HT1080 (cell line): ENCODE measurements around the gene MTG2. TPM values are rescaled to one million over a fixed set of nuclear protein-coding genes. Genes with fewer than 3 reads are reported as not detected.

Experiments
- DNase-seq: peaks from one replicate; pipeline ENCODE4 v3.0.0-alpha.2; 2015; ENCODE audit warnings: low read depth
- total RNA-seq: library from RNA; depleted of rRNA; stranded (reverse); fragments of >200 nt; shearing (Covaris generic); gene quantifications from 2 replicates; pipeline ENCODE4 v1.2.3, GENCODE V29; 2014

The MTG2 gene
- total RNA-seq, 1 experiment from 2014 or later: 39.1 TPM

DNA sequence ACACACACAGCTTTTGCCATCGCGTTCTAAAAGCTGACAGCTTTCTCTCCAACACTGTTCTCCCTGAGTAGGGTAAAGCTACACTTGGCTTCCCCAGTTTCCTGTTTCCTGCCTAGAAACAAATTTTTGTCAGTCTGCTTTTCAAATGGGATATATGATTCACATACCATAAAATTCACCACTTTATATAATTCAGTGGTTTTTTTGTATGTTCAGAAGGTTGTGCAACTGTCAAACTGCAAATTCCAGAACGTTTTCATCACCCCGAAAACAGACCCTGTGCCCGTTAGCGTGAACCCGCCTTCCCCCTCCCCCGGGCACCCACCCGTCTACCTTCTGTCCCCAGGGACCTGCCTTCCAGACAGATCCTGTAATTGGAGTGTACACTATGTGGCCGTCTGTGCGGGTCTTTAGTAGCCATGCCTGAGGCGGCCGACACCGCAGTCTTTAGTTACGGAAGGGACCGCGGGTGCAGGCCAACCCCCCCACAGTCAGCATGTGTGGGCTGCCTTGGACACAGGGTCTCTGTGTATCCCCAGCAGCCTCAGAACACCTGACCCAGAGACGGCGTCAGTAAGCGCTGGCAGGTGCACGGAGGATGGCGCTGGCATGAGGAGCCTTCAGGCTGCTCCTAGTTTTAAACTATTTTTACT, 20.7 kb downstream of the MTG2 start:
- DNase-seq: no peak

DNA sequence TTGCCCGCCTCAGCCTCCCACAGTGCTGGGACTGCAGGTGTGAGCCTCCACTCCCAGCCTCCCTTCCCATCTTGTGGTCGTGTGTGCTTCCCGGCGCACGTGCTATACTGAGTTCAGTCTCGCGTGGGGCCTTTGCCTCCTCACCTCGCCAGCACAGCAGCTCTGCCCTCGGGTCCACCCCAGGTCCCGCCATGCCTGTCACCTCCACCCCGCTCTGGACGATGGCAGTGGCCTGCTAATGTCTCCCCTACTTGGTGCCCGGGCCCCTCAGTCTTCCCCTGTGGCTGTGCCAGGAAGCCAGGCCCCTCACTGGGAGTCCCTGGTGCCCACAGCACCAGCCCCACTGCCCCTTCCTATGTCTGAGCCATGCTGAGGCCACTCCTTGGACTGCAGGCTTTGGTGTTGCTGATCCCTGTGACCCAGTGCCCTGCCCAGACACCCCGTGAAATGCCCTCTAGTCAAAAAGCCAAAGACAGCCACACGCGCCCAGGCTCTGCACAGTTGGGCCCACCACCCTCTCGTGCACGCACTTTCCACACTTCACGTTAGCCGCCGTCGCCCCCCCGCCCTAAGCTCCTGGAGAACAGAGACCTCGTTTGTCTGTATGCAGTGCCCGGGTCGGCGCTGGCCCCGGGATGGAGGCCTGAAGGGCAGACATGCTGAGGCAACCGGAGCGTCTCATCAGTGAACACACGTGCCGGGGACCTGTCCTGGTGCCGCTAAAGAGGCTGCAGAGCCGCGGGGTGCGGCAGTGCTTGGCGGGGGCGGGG, 23.0 kb downstream of the MTG2 start:
- DNase-seq: no peak

DNA sequence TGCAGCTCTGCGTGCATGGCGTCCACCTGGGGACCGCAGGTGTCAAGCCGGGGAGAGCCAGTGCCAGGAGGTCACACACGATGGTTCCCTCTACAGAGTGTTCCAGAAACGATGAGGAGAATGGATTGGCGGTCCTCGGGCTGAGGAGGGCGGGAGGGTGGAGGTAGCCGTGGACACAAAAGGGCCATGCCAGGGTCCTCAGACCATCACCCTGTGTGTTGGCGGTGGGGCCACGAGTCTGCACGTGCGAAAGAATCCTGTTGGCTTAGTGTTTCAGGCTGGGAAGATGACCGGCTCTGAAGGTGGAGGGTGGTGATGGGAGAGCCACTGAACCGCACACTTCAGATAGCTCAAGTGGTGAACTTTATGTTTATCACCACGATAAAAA, 23.6 kb downstream of the MTG2 start:
- DNase-seq: no peak

DNA sequence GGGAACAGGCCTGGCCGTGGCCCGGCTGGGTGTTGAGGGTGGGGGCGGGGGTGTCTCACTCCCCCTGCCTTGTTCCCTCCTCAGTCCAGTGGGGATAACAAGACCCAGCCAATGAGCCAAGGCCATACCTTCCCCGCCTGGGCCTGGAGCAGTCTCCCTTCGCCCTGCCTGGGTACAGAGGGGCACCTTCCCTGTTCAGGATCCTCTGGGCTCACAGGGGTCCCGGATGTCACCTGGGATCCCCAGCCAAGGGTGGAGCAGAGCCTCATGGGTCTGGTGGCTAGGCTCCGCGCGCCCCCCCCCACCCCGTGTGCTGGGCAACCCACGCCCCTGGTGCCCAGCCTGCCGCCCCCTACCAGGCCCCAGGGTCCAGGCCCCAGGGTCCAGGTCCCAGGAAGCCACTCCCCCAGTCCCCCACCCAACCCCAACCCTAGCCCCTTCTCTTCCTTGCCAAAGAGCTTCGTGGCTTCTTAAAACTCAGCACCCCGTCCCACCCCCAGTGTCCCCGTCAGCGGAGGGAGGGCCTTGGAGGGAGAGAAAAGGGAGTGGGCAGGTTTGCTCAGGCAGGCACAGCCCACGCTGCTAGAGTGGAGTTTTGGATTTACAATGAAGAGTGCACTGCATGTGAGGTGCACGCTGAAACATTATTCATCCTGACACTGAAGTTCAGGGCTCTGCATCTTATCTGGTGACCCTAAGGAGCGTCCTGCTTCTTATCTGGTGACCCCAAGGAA, 25.4 kb downstream of the MTG2 start:
- DNase-seq: no peak

DNA sequence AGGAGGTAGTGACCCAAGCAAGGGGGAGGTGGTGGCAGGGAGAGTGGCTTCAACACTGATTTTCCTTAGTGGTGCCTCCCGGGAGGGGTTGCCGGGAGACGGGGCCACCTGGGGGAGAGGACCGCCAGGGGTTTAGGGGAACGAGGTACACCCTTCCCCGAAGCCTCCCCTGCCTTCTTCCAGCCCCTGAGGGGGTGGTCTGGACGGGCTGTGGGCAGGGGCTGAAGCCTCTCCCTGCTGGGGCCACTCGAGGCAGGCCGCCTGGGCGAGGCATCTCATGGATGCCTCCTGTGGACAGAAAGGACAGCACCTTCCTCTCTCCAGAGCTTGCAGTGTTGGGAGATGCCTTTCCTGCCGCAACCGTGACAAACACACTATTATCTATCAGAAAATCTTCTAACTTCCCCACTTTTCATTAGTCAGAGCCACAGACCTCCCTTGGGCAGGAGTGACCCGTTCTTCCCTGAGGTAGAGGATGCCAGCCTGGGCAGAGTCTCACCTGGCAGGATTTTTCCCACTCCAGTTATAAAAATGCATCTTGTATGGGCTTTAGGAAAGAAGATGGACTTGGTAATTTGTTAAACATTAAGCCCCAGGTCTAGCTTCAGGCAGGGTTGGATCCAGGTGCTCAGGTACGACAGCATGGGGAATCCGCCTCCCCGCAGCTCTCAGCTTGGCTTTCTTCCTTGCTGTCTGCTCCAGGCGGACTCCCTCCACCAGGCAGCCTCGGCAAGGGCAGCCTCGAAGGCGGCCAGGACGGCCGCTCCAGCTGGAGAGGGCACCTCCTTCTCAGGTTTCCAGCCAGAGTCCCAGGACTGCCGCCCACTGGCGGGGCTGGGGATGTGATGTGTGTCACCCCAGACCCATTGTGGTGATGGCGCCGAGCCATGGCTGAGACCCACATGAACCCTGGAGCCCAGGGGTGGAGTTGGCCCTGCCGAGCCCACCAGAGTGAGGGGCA, 26.2 kb downstream of the MTG2 start:
- peak; percentile 27 for DNase-seq

DNA sequence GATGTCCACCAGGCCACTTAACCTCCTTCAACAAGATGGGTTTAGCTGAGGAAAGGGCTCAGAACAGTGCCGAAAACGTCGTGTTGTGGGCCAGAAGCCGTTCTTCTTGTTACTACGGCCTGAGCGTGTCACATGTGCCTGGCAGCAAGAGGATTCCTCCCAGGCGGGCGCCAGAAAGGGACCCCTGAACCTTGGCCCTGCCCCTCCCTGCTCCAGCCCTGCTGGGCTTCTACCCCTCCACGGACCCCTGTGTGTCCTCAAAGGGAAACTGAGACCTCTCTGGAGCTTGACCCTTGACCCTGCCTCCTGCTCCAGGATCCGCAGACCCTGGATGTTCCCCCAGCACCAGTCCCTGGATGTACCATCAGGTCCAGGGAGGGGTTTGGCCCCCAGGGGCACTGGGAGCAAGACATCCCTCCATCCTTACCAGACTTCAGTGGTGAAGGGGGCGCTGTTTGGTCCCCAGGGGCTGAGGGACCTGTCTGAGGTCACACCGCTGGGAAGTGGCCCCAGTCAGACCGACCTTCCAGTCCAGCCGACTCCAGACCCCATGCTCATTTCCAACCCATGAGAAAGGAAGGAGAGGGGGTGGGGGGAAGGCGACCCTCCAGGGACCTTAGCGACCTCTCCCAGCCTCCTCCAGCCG, 27.1 kb downstream of the MTG2 start:
- no peak for DNase-seq

DNA sequence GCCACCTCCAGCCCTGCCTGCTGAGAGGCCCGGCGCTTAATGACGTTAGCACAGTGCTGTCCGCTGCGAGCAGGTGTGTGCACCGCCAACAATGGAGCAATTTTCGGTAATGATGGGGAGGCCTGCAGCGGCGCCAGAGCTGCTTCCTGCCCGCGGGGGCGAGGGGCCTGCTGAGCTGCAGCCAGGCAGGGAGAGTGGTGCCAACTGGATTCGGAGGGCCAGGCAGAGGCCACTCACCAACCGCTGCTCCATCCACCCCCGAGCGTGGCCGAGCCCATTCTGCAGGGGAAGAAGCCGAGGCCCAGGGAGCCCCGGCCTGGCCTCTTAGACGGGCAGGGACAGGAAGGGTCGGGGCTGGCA, 27.6 kb downstream of the MTG2 start:
- DNase-seq: no peak

DNA sequence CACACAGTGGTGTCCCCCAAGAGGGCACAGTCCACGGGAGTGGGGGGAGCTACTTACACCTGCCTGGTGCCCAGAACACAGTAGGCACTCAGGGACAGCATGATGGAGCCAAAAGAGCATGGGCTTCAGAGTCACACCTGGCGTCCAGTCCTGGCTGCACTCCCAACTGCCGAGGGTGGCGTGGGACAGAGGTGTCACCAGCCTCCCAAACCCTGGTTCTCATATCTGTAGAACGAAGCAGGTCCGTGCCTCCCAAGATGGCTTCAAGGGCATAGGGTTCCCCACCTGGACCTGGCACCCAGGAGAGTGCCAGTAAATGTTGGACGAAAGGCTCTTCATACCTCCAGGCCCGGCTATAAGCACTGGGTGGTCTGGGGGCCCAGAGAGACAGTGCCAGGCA, 28.4 kb downstream of the MTG2 start:
- no peak for DNase-seq

DNA sequence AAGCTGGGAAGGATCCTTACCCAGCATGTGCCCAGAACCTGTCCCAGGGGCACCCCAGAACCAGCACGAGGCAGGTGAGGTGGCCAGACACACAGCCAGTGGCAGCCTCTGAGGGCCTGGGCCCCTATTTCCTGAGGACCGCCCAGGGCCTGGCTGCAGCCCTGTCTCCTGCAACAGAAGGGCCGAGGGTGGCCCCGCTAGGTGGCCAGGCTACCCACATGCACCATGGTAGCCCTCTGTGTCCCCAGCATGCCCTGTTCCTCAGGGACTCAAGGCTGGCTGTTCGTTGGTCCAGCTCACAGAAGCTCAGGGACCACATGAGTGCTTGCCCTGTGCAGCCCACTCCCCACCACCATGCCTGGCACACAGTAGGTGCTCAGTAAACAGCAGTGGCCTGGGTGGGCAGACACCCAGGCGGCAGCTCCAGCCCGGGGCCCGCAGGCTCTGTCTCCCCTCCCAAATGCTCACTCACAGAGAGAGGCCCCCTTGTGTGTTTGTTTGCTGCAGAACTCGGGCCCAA, 29.0 kb downstream of the MTG2 start:
- DNase-seq: no peak

DNA sequence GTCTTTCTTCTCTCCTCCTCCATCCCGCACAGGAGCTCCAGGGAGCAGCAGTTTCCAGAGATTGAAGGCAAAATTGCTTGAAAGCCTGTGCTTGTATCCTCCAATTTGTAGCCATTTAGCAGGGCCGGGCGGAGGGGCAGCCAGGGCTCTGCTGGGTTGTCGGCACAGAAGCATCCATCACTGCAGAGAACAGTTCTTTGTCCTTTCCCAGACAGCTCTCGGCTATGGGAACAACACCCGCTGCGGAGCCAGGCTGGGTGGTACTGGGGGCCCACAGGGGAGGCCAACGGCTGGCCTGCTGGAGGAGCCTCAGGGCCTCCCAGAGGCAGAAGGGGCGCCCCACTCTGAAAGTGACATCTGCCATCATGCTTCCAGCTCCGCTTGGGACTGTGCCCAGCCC, 29.5 kb downstream of the MTG2 start:
- DNase-seq: no peak

DNA sequence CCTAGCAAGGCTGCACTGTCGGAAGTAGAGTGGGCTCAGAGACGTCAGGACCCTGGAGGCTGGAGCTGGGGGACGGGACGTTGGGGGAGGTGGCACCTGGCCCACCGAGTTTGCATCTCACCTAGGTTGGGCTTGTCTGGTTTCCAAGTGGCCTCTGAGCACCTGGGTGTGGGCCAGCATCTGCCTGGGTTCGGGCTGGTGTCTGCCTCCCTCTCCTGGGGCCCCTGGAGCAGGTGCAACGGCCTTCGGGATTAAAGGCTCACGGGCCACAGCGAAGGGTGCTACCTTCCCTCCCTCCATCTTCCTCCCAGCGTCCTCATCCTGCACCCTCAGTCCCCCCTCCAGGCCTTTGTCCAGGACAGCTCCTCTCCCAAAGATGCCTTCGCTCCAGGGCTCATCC, 31.2 kb downstream of the MTG2 start:
- no peak for DNase-seq

DNA sequence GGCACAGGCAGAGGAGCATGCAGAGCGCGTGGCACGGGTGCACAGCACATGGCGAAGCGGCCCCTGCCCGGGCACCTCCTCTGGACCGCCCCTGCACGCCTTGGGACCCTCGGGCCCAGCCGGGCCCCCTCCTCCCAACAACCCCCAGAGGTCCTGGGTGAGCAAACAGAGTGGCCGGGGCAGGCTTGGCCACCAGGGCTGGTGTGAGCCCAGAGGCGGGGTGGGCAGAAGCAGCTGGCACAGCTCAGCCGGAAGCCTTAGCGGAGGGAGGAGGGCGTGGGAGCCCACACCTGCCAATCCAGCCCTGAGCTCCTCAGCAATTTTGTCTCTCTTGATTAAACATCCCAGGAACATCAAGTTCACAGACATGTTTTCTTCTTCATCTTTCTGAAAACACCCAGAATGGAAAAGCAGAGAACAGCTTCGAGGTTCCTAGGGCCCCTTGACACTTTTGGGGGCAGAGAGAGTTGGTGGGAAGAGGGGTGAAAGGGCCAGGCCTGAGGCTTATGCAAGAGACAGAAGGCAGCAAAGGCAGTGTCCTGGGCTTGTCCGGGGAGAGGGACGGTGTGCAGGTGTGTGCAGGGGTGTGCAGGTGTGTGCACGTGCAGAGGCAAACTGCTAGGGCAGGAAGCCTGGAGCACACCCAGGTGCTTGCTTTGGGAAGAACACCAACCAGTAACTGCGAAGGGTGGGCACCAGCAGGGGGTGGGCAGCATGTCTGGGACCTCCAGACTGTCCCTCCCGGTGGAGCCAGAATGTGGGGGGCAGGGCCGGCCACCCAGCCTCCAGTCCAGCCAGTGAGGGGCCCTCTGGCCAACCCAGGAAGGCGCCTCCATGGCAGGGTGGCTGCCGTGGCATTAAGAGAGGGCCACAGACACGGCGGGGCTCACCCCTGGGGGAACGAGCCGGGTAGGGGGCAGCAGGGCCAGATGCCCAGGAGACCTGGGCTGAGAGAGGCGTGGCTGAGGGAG, 32.5 kb downstream of the MTG2 start:
- no peak for DNase-seq

DNA sequence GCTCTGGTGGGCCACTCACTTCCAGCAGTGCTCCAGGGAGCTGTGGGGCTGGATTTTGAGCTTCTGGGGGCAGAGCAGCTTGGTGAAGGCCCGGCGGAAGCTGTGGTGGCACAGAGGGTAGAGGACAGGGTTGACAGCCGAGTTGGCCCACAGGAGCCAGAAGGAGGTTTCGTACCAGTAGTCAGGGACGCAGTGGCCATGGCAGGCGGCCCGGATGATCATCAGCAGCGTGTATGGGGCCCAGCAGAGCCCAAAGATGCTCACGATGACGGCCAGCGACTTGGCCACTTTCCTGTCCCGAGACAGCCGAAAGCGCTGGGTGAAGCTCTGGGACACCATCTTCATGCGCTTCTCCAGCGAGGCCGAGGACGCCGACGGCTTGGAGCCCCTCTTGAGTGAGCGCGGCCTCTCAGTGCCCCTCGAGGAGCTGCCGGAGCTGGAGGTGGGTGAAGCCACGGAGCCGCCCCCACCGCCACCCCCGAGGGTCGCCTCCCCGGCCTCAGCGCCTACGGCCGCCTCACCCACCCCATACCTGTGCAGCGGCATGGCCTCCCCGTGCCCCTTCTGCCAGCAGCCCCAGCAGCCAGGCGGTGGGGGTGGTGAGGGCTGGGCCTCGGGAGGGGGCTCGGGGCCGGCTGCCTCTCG, 33.3 kb downstream of the MTG2 start:
- no peak for DNase-seq

DNA sequence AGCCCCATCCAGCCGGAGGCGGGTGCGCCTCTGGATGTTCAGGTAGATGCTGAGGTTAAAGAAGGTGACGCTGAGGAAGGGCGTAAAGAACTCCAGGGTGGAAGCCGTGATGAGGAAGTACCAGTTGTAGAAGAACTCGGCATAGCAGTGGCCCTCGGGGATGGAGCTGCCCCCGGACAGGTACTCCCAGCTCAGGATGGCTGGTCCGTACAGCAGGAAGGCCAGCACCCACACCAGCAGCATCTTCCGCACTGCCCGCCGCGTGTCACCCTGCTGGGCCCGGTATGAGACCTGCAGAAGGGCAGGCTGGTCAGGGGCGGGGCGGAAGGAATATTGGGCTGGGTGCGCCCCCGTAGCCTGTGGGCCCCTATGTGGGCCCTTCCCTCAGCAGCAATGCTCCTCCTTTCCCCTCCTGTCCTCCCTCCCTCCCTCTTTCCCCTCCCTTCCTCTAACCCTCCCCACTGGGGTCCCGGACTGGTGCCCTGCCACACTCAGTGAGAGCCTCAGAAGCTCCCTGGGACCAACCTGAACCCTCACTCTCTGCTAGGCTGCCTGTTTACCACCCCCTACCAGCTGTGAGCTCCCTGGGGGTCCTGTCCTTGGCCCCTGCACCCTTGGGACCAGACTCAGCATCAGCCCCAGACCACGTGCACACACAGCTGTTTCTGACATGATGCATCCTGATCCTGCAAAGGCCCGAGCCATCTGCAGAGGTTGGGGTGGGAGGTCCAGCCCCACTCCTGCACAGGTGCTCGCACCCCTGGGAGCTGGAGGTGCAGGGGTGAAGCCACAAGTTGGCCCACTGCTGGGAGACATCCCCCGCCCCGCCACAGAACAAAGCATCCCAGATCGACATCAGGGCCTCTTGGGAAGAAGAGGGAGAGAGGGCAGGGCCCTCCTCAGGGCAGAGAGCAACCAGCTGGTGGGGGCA, 34.1 kb downstream of the MTG2 start:
- DNase-seq: no peak

DNA sequence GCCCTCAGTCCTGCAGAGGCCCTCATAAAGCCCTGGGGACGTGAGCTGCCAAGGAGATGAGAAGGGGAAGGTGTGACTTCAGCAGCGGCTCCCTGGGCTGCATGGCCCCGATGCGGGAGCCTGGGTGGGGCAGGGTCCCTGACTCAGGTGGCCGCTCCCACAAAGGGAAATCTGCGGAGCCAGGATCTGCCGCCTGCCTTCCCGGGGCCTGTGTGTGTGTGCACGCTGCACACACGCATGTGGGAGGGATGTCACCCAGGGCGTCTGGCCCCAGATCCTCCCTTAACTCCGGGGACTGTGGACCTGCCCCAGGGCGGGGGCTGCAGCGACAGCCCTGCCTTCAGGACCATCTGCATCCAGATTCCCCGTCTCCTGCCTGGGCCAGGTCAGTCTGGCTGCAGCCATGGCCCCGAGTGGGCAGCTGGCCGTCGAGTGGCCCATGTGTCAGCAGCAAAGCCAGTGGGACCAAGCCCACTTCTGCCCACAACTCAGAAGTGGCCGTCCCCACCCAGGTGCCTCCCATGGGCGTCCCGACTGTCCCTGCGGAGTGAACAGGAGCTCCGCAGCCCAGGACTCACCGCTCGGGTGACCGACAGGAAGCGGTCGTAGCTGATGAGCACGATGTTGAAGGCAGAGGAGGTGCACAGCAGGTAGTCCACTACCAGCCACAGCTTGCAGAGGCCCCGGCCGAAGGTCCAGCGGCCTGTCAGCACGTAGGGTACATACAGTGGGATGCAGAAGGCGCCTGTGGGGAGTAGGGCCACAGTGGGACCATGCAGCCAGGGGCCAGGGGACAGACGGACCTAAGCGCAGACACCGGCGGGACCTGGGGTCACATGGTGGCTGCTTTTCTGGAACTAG, 35.3 kb downstream of the MTG2 start:
- DNase-seq: no peak

DNA sequence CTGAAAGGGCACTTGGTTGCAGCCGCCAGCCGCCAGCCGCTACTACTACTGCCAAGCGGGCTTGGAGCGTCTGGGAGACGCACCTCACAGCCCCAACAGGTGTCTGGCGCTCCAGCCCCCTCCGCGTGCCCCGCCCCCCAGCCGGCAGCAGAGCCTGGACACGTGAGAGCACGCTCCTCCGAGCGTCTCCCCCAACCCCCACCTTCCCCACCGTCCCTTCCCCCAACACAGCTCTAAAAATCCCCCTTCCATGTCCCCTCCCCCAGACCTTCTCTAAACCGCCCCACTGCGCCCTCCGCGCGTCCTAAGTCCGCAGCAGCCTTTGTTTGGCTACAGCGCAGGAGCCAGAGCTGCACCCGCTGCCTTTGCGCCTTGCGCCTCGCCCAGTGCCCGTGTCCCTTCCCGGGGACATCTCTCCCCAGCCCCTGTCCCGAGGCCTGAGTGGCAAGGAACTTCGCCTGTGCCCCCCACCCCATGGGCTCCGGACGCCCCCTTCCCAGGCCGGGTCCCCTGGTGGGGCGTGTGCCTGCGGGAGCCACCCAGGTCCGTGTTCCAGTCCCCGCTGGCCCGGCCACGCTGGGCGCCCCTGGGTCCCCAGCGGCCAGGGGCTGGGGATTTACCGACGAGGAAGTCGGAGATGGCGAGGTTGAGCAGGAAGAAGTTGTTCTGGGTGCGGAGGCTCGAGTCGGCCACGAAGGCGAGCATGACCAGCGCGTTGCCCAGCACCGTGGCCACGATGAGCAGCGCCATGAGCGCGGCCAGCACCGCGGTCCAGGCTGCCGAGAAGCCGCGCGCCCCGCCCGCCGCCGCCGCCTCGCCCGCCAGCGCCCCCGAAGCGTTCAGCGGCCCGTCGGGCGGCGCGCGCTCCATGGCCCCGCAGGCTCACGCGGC, 36.5 kb downstream of the MTG2 start:
- DNase-seq: no peak
